ENCODE data around the gene PUM2.
A peak's percentile ranks its signal among the peaks of the same experiment; 100 is the strongest.

The PUM2 gene

GRCh38 chr2:20209373-20210109 is 141.1 kb downstream of the PUM2 start:
- no peak overlapping the region for H3K4me3 ChIP-seq (ENCODE audit: low read depth, low read length)
- DNase-seq (ENCODE audit: low read depth) = no peak
- TF ChIP-seq CTCF (IDR thresholded peaks at IDR 0.05; ENCODE audit: insufficient read depth, low read depth, low read length, missing control alignments) = no peak

GRCh38 chr2:20208476-20208859 is 142.2 kb downstream of the PUM2 start:
- no peak overlapping the region for H3K4me3 ChIP-seq (ENCODE audit: low read depth, low read length)
- no peak for TF ChIP-seq CTCF (IDR thresholded peaks at IDR 0.05; ENCODE audit: insufficient read depth, low read depth, low read length, missing control alignments)
- peak; percentile 56 for DNase-seq (ENCODE audit: low read depth)

- DNase-seq (ENCODE audit: low read depth) = peak; percentile 62
- H3K4me3 ChIP-seq (ENCODE audit: low read depth, low read length) = no peak overlapping the region
- TF ChIP-seq CTCF (IDR thresholded peaks at IDR 0.05; ENCODE audit: insufficient read depth, low read depth, low read length, missing control alignments) = no peak
Observed at GRCh38 chr2:20207051-20207450, 143.6 kb downstream of the PUM2 start.

- no peak overlapping the region for H3K4me3 ChIP-seq (ENCODE audit: low read depth, low read length)
- no peak for DNase-seq (ENCODE audit: low read depth)
- no peak for TF ChIP-seq CTCF (IDR thresholded peaks at IDR 0.05; ENCODE audit: insufficient read depth, low read depth, low read length, missing control alignments)
Observed at GRCh38 chr2:20205915-20206524, 144.6 kb downstream of the PUM2 start.

- no peak for DNase-seq (ENCODE audit: low read depth)
- no peak overlapping the region for H3K4me3 ChIP-seq (ENCODE audit: low read depth, low read length)
- TF ChIP-seq CTCF (IDR thresholded peaks at IDR 0.05; ENCODE audit: insufficient read depth, low read depth, low read length, missing control alignments) = no peak
Observed at GRCh38 chr2:20205069-20205468, 145.6 kb downstream of the PUM2 start.

GRCh38 chr2:20203521-20204225 is 147.0 kb downstream of the PUM2 start:
- DNase-seq (ENCODE audit: low read depth) = no peak
- no peak overlapping the region for H3K4me3 ChIP-seq (ENCODE audit: low read depth, low read length)
- no peak for TF ChIP-seq CTCF (IDR thresholded peaks at IDR 0.05; ENCODE audit: insufficient read depth, low read depth, low read length, missing control alignments)
